Karpas-422 (cell line): ENCODE data around the gene PPP1R10. TPM values are rescaled to one million over a fixed set of nuclear protein-coding genes. Genes with fewer than 3 reads are reported as not detected.

Experiments used
- DNase-seq: peaks from one replicate; pipeline ENCODE4 v3.0.0-alpha.2; 2015
- H2AFZ ChIP-seq: fragments of 200-600 bp; sonication (generic); 2 replicates; pipeline ENCODE4 v1.6.1; 2014; ENCODE audit warnings: antibody characterized with exemption, low read length, mixed read lengths
- H3K27ac ChIP-seq: fragments of 200-600 bp; sonication (generic); 2 replicates; pipeline ENCODE4 v1.5.1; 2014; ENCODE audit warnings: mild to moderate bottlenecking, low read length, moderate library complexity
- H3K27me3 ChIP-seq: fragments of 200-600 bp; sonication (generic); 2 replicates; pipeline ENCODE4 v1.6.1; 2014; ENCODE audit warnings: low read length, mixed read lengths
- H3K36me3 ChIP-seq: fragments of 200-600 bp; sonication (generic); 2 replicates; pipeline ENCODE4 v1.6.1; 2014; ENCODE audit warnings: low read length, mixed read lengths; ENCODE audit not compliant: insufficient read depth
- H3K4me1 ChIP-seq: fragments of 200-600 bp; sonication (generic); 2 replicates; pipeline ENCODE4 v1.6.1; 2014; ENCODE audit warnings: mild to moderate bottlenecking, low read length, mixed read lengths
- H3K4me2 ChIP-seq: fragments of 200-600 bp; sonication (generic); 2 replicates; pipeline ENCODE4 v1.6.1; 2014; ENCODE audit warnings: low read length, low read depth, mild to moderate bottlenecking; ENCODE audit not compliant: poor library complexity, severe bottlenecking
- H3K4me3 ChIP-seq: fragments of 200-600 bp; sonication (generic); 2 replicates; pipeline ENCODE4 v1.5.1; 2014; ENCODE audit warnings: mild to moderate bottlenecking, antibody characterized with exemption, low read length, mixed read lengths
- H3K79me2 ChIP-seq: fragments of 200-600 bp; sonication (generic); 2 replicates; pipeline ENCODE4 v1.6.1; 2014; ENCODE audit warnings: mild to moderate bottlenecking, low read length, mixed read lengths
- H3K9ac ChIP-seq: fragments of 200-600 bp; sonication (generic); 2 replicates; pipeline ENCODE4 v1.6.0; 2014; ENCODE audit warnings: low read length
- H3K9me2 ChIP-seq: fragments of 200-600 bp; sonication (generic), shearing (Covaris generic); replicated peaks from 2 replicates; pipeline ENCODE4 v1.6.0; 2014; ENCODE audit warnings: mild to moderate bottlenecking, low read length, moderate library complexity; ENCODE audit not compliant: insufficient read depth
- H3K9me3 ChIP-seq: fragments of 300-700, 200-600 bp; sonication (generic); 2 replicates; pipeline ENCODE4 v1.6.1; 2014; ENCODE audit warnings: low read length, mixed read lengths
- H4K20me1 ChIP-seq: fragments of 200-600 bp; sonication (generic); 2 replicates; pipeline ENCODE4 v1.6.1; 2014; ENCODE audit warnings: mild to moderate bottlenecking, antibody characterized with exemption, low read length, low read depth; ENCODE audit not compliant: insufficient read depth
- small RNA-seq: library from RNA; depleted of rRNA; stranded (forward); fragments of <200 nt; gene quantifications from one replicate; pipeline ENCODE3, GENCODE V24; 2014
- total RNA-seq: library from RNA; depleted of rRNA; stranded (reverse); fragments of >200 nt; shearing (Covaris generic); gene quantifications from 2 replicates; pipeline ENCODE4 v1.2.3, GENCODE V29; 2014; ENCODE audit warnings: low replicate concordance; rRNA removed

The PPP1R10 gene
- total RNA-seq, 1 experiment from 2014 or later: 170 TPM

DNA sequence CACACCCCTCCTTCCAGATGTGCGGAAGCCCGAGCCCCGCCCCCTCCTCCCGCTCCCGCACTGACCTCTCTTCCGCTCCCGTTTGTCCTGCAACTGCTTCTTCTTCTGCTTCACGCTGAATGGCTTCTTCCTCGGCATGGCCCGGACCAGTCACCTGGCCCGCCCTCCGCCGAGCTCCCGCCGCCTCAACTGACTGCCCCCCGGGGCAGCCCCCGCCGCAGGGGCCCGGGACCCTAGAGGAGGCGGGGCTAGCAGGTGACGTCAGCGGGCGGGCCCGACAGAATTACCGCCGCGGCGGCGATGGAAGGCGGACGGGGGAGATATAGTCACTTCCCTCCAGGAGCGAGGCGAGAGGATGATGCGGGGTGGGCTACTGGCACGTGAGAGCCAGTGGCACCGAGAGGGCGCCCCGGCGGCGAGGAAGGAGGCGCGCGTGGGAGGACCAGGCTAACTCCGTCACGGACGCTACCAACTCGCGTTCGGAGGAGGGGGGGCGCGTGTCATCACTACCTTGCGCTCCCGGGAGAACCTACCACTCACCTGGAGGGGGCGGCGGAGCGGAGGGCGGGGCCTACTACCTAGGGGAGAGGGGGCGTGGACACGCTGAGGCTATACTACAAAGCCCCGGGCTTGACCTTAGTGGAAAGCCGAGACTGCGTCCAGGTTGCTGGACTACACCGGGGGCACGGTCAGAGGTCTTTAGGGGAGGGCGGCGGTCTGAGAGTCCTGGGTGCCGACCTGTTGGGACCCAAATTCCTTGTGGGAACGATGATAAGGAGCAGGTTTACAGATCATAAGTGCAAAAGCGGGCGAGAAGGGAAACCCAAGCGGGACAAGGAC, 60.8 kb downstream of the PPP1R10 start, which contains the start of gene GNL1:
Gene GNL1, minus strand, starts transcription at position 424 of the 840 bp plus-strand sequence. Its CDS starts 286 bp downstream, at position 138.
- H3K4me3 ChIP-seq: peak within 1 kb of the TSS; percentile 90
- peak within 1 kb of the TSS; percentile 95 for H3K9ac ChIP-seq
- DNase-seq: peak; percentile 98
- peaks cover 19% of the 10 kb centered on the region for H3K4me1 ChIP-seq
- H3K9me3 ChIP-seq: no peaks in the 10 kb centered on the region
- peaks cover 17% of the 10 kb centered on the region for H3K36me3 ChIP-seq
- peaks cover 50% of the 10 kb centered on the region for H3K79me2 ChIP-seq
- peak within 1 kb of the TSS; percentile 90 for H3K4me2 ChIP-seq
- no peaks in the 10 kb centered on the region for H3K9me2 ChIP-seq
- H3K27me3 ChIP-seq: no peaks in the 10 kb centered on the region
- H2AFZ ChIP-seq: peak within 1 kb of the TSS; percentile 81
- peak within 1 kb of the TSS; percentile 86 for H3K27ac ChIP-seq
- H4K20me1 ChIP-seq: peaks cover 8% of the 10 kb centered on the region; the same call in 1 of the 2 replicates

DNA sequence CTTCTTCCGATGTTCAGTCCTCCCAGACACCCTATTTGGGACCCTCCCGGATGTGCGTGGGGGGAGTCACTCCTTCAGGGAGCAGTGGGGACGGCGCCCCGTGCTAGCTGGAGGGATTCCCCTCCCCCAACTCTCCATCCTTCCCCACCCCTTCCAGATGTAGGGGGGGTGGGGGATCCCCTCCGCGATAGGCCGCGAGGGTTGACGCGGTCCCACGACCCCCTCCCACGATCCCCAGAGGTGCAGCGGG, 61.3 kb downstream of the PPP1R10 start:
- no peak for DNase-seq
- Histone ChIP-seq H3K9me3 (no peaks in the 10 kb centered on the region), H3K36me3 (peaks cover 19% of the 10 kb centered on the region), H3K4me2 (peak overlapping the region; percentile 90), H3K4me3 (peak overlapping the region; percentile 90), H3K27ac (peak overlapping the region; percentile 86), H3K4me1 (peaks cover 19% of the 10 kb centered on the region), H2AFZ (peak overlapping the region; percentile 81; the same call in 1 of the 2 replicates), H3K79me2 (peaks cover 50% of the 10 kb centered on the region), H3K27me3 (no peaks in the 10 kb centered on the region), H3K9ac (peak overlapping the region; percentile 95), H3K9me2 (no peaks in the 10 kb centered on the region), H4K20me1 (peaks cover 8% of the 10 kb centered on the region; the same call in 1 of the 2 replicates)

- Histone ChIP-seq H3K9me3 (no peaks in the 10 kb centered on the region), H3K4me1 (peaks cover 19% of the 10 kb centered on the region), H3K36me3 (peaks cover 22% of the 10 kb centered on the region), H3K27ac (peak overlapping the region; percentile 86), H3K4me2 (peak overlapping the region; percentile 90), H2AFZ (peak overlapping the region; percentile 81; the same call in 1 of the 2 replicates), H3K9me2 (no peaks in the 10 kb centered on the region), H3K4me3 (peak overlapping the region; percentile 90), H4K20me1 (peaks cover 8% of the 10 kb centered on the region; the same call in 1 of the 2 replicates), H3K27me3 (no peaks in the 10 kb centered on the region), H3K79me2 (peaks cover 50% of the 10 kb centered on the region), H3K9ac (peak overlapping the region; percentile 95)
- peak; percentile 69 for DNase-seq
These were observed 61.9 kb downstream of the PPP1R10 start for GRCh38 chr6:30554962-30555815.

DNA sequence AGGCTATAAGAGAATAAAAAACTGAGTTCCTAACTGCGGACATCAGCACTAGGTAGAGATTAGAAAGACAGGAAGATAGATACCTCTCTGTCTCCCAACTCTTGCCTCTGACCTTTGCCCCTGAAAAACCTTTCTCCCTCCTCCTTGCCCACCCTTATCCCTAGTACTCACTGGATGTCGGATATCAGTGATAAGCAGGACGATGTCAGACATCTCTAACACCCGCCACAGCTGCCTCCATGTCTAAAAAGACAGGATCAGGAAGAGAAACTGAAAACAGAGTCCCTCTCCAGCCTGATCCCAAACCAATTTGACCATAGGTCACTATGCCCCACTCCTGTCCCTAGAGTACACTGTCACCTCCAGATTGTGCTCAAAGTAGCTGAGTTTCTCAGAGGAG, 62.6 kb downstream of the PPP1R10 start:
- H3K4me2 ChIP-seq: peak overlapping the region; percentile 90
- H3K27ac ChIP-seq: no peak overlapping the region
- peaks cover 45% of the 10 kb centered on the region for H3K79me2 ChIP-seq
- H3K27me3 ChIP-seq: no peaks in the 10 kb centered on the region
- peaks cover 19% of the 10 kb centered on the region for H3K4me1 ChIP-seq
- no peak overlapping the region for H2AFZ ChIP-seq
- peak overlapping the region; percentile 90 for H3K4me3 ChIP-seq
- H3K9me3 ChIP-seq: no peaks in the 10 kb centered on the region
- DNase-seq: no peak
- no peaks in the 10 kb centered on the region for H3K9me2 ChIP-seq
- H3K36me3 ChIP-seq: peaks cover 22% of the 10 kb centered on the region
- H4K20me1 ChIP-seq: peaks cover 8% of the 10 kb centered on the region; the same call in 1 of the 2 replicates
- peak overlapping the region; percentile 95 for H3K9ac ChIP-seq

Small RNA genes within 50 kb of the gene (small RNA-seq; reads per million reads assigned to genes)
- 0.67 reads per million, percentile 18 among the genes with 10 or more reads in this experiment for gene MIR877

Other genes starting within 250 kb of the PPP1R10 start
- 306 and 677 TPM in 2 replicates for gene HLA-E, start 127.7 kb downstream of the PPP1R10 start, total RNA-seq
- gene GNL1, start 60.8 kb downstream of the PPP1R10 start, total RNA-seq: 48.6 and 53.9 TPM in 2 replicates
- gene PRR3, start 59.9 kb downstream of the PPP1R10 start, total RNA-seq: 14.6 and 30.6 TPM in 2 replicates
- 14.4 and 26.0 TPM in 2 replicates for gene ABCF1, start 45.8 kb downstream of the PPP1R10 start, total RNA-seq
- gene MRPS18B, start 597 bp upstream of the PPP1R10 start, total RNA-seq: 59.2 and 119 TPM in 2 replicates
- 9.6 and 10.3 TPM in 2 replicates for gene ATAT1, start 9.6 kb upstream of the PPP1R10 start, total RNA-seq
- 5.6 and 10.0 TPM in 2 replicates for gene C6orf136, start 29.9 kb upstream of the PPP1R10 start, total RNA-seq
- 26.5 and 36.1 TPM in 2 replicates for gene DHX16, start 55.8 kb upstream of the PPP1R10 start, total RNA-seq
- gene PPP1R18, start 69.4 kb upstream of the PPP1R10 start, total RNA-seq: 69.8 and 75.3 TPM in 2 replicates
- gene NRM, start 73.7 kb upstream of the PPP1R10 start, total RNA-seq: 16.9 and 38.1 TPM in 2 replicates
- gene MDC1, start 100.0 kb upstream of the PPP1R10 start, total RNA-seq: 9.4 and 11.0 TPM in 2 replicates
- gene TUBB, start 103.1 kb upstream of the PPP1R10 start, total RNA-seq: 403 and 427 TPM in 2 replicates
- 58.2 and 103 TPM in 2 replicates for gene FLOT1, start 125.4 kb upstream of the PPP1R10 start, total RNA-seq
- gene IER3, start 127.3 kb upstream of the PPP1R10 start, total RNA-seq: 0.19 and 0.54 TPM in 2 replicates